OCI-M1 (cell line): ENCODE measurements around the gene ARL8B.
"Not testable (repeated sequence)": the region's sequence is repeated elsewhere in the genome, so short reads cannot be mapped to it uniquely, and the experiment has no call there.

Experiments
- DNase-seq: peaks from one replicate; lab custom pipeline; 2025; lab: John Stamatoyannopoulos, UW

Gene ARL8B

DNA sequence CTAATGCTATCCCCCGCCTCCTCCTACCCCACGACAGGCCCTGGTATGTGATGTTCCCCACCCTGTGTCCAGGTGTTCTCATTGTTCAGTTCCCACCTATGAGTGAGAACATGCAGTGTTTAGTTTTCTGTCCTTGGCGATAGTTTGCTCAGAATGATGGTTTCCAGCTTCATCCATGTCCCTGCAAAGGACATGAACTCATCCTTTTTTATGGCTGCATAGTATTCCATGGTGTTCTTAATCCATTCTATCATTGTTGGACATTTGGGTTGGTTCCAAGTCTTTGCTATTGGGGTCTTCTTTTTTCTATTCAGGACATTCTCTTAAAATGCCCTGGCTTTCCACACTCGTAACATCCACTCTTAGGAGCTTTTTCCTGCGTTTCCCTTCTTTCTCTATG lies 25.1 kb downstream of the ARL8B start:
- not testable (repeated sequence) for DNase-seq

GRCh38 chr3:5149306-5149880 lies 27.3 kb downstream of the ARL8B start:
- DNase-seq: no peak

GRCh38 chr3:5151586-5151985 lies 29.5 kb downstream of the ARL8B start:
- no peak for DNase-seq

GRCh38 chr3:5153074-5153473 lies 31.0 kb downstream of the ARL8B start:
- no peak for DNase-seq

DNA sequence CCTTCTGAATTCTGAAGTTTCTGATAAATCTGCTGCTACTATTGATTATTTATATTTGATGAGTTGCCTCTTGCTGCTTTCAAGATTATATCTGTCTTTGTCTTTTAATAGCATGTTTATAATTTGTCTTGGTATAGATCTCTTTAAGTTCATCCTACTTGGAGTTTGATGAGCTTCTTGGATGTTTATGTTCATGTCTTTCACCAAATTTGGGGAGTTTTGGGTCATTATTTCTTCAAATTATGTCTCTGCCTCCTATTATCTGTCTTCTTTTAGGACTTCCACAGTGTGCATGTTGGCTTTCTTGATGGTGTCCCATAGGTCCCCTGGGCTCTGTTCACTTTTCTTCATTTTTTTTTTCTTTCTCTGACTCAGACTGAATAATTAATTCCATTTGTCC lies 33.1 kb downstream of the ARL8B start:
- no peak for DNase-seq

- no peak for DNase-seq
Measured at GRCh38 chr3:5160321-5160720, 38.2 kb downstream of the ARL8B start.

- no peak for DNase-seq
Measured at GRCh38 chr3:5160940-5161858, 39.1 kb downstream of the ARL8B start.

GRCh38 chr3:5162102-5162501 lies 40.0 kb downstream of the ARL8B start:
- no peak for DNase-seq

DNA sequence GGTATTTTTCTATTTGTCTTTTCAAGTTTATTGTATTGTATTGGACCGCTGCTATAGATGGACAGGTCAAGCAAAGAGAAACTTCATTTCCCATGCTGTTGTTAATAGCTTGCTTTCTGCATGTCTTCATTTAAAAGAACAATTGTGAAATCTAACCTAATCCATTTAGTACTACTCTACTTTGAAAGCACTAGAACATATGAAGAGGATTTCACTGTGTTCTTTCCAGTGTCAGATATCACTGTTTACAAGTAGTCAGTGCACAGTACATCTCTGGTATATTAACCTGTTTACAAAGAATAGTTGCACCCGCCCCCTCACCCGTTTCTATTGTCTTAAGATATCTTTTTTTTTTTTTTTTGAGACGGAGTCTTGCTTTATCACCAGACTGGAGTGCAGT lies 43.6 kb downstream of the ARL8B start:
- DNase-seq: no peak

GRCh38 chr3:5166846-5167245 lies 44.8 kb downstream of the ARL8B start:
- no peak for DNase-seq

DNA sequence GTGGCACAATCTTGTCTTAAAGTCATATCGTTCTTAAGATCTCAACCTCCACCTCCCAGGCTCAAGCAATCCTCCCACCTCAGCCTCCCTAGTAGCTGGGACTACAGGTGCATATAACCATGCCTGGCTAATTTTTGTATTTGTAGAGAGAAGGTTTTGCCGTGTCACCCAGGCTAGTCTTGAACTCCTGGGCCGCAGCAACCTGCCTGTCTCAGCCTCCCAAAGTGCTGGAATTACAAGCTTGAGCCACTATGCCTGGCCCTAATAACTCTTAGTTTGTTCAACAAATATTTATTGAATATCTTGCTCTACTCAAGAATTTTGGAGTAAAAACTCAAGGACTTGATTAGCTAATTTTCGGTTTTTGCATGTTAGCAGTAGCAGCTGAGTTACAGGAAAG lies 46.0 kb downstream of the ARL8B start:
- DNase-seq: no peak

GRCh38 chr3:5169807-5170206 lies 47.7 kb downstream of the ARL8B start:
- no peak for DNase-seq

DNA sequence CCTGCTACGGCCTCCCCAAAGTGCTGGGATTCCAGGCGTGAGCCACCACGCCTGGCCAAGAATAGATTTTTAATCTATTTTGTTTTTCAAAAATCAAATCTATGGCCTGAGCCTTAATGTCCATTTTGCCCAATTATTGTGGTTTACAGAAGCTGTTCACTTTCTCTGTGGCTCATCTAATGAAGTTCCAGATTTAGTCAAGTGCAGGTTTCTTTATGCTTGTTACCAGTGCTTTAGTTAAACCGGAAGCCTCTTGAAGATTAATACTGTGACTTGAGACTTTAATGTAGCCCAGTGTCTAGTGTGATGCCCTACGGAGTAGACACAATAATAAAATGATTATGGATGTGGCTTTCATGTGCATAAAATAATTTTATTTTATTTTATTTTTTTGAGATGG lies 48.9 kb downstream of the ARL8B start:
- DNase-seq: no peak

DNA sequence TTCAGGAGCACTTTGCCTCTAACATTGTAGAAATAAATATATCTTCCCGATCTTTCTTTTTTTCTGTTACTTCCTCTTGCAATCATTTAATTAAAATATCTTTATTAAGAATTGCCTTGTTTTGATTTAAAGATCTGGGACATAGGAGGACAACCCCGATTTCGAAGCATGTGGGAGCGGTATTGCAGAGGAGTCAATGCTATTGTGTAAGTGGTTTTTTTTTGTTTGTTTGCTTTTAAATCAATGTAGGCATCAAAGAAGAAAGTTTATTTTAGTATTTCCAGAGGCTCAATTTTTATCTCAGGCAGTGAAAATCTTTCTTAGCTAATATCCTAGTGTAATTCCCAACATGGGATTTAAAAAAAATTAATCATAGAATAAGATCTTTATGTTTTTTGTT lies 49.9 kb downstream of the ARL8B start:
- DNase-seq: no peak

GRCh38 chr3:5179036-5179435 lies 56.9 kb downstream of the ARL8B start:
- DNase-seq: not testable (repeated sequence)

GRCh38 chr3:5181469-5182141 lies 59.5 kb downstream of the ARL8B start:
- no peak for DNase-seq

DNA sequence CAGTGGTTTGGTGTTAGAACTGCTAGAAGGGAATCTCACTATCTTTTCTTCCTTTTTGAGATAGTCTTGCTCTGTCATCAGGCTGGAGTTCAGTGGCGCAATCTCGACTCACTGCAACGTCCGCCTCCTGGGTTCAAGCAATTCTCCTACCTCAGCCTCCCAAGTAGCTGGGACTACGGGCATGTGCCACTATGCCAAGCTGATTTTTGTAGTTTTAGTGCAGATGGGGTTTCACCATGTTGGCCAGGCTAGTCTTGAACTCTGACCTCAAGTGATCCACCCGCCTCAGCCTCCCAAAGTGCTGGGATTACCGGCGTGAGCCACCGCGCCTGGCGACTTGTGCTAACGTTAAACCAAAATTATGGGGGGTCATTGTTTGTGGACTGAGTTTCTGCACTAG lies 61.6 kb downstream of the ARL8B start:
- not testable (repeated sequence) for DNase-seq

- DNase-seq: no peak
Measured at GRCh38 chr3:5184499-5184898, 62.4 kb downstream of the ARL8B start.

GRCh38 chr3:5185093-5185673 lies 63.1 kb downstream of the ARL8B start:
- peak; percentile 70 for DNase-seq

- peak; percentile 94 for DNase-seq
Measured at GRCh38 chr3:5186089-5186857, 64.2 kb downstream of the ARL8B start.

GRCh38 chr3:5186858-5187155 lies 64.7 kb downstream of the ARL8B start:
- DNase-seq: no peak
